GM12864 (cell line): ENCODE results near the gene TRIM29.
"Not testable (repeated sequence)": the region's sequence is repeated elsewhere in the genome, so short reads cannot be mapped to it uniquely, and the experiment has no call there.

ENCODE experiments used
- DNase-seq: peaks from one replicate; pipeline ENCODE4 v3.0.0-alpha.2; 2011; ENCODE audit warnings: low read depth
- H3K4me3 ChIP-seq: 2 replicates; pipeline ENCODE4 v1.5.1; 2011; ENCODE audit warnings: mild to moderate bottlenecking, low read depth, low read length, control low read depth
- CTCF ChIP-seq: IDR thresholded peaks from 2 replicates; pipeline ENCODE4 v1.5.1; 2011; ENCODE audit warnings: low read depth, mild to moderate bottlenecking, moderate library complexity, low read length, control low read depth, inconsistent platforms; ENCODE audit errors: missing control alignments

Gene TRIM29

GRCh38 chr11:120151536-120151935, 13.6 kb upstream of the TRIM29 start:
- no peak overlapping the region for H3K4me3 ChIP-seq
- TF ChIP-seq CTCF: no peak
- DNase-seq: no peak

GRCh38 chr11:120149246-120149645, 11.3 kb upstream of the TRIM29 start:
- DNase-seq: no peak
- H3K4me3 ChIP-seq: no peak overlapping the region
- no peak for TF ChIP-seq CTCF

- TF ChIP-seq CTCF: no peak
- no peak for DNase-seq
- H3K4me3 ChIP-seq: no peak overlapping the region
Observed at GRCh38 chr11:120147950-120148270, 10.0 kb upstream of the TRIM29 start.

GRCh38 chr11:120147094-120147949, 9.4 kb upstream of the TRIM29 start:
- DNase-seq: no peak
- H3K4me3 ChIP-seq: no peak overlapping the region
- TF ChIP-seq CTCF: no peak

GRCh38 chr11:120146413-120147093, 8.6 kb upstream of the TRIM29 start:
- no peak for TF ChIP-seq CTCF
- H3K4me3 ChIP-seq: no peak overlapping the region
- no peak for DNase-seq

GRCh38 chr11:120144501-120144900, 6.6 kb upstream of the TRIM29 start:
- H3K4me3 ChIP-seq: no peak overlapping the region
- no peak for DNase-seq
- no peak for TF ChIP-seq CTCF

- H3K4me3 ChIP-seq, DNase-seq: not testable (repeated sequence)
Observed at GRCh38 chr11:120143472-120143871, 5.6 kb upstream of the TRIM29 start.
